LHCN-M2 (cell line): ENCODE measurements around the gene SRP9. TPM values are rescaled to one million over a fixed set of nuclear protein-coding genes. Genes with fewer than 3 reads are reported as not detected.
A peak's percentile ranks its signal among the peaks of the same experiment; 100 is the strongest.
"Not testable (repeated sequence)": the region's sequence is repeated elsewhere in the genome, so short reads cannot be mapped to it uniquely, and the experiment has no call there.

Source experiments
- DNase-seq: peaks from one replicate; pipeline ENCODE4 v3.0.0-alpha.2; 2012; ENCODE audit warnings: low read depth
- total RNA-seq: library from RNA; depleted of rRNA; stranded (reverse); fragments of >200 nt; gene quantifications from 2 replicates; pipeline ENCODE4 v1.2.3, GENCODE V29; 2014

The SRP9 gene
- total RNA-seq, 1 experiment from 2014 or later, result 426 TPM

GRCh38 chr1:225814381-225814780 lies 36.8 kb downstream of the SRP9 start:
- DNase-seq, result no peak

GRCh38 chr1:225815090-225815489 lies 37.5 kb downstream of the SRP9 start:
- DNase-seq, result not testable (repeated sequence)

- no peak for DNase-seq
Observed at GRCh38 chr1:225815526-225816178, 38.0 kb downstream of the SRP9 start.

- peak; percentile 5 for DNase-seq
Observed at GRCh38 chr1:225816643-225817538, 39.3 kb downstream of the SRP9 start.

GRCh38 chr1:225817611-225818061 lies 40.0 kb downstream of the SRP9 start:
- DNase-seq, result peak; percentile 94

GRCh38 chr1:225818229-225818628 lies 40.6 kb downstream of the SRP9 start:
- no peak for DNase-seq

- DNase-seq, result peak; percentile 20
Observed at GRCh38 chr1:225819346-225820192, 41.9 kb downstream of the SRP9 start.

GRCh38 chr1:225820522-225821120 lies 43.0 kb downstream of the SRP9 start:
- DNase-seq, result no peak

GRCh38 chr1:225822655-225823403 lies 45.2 kb downstream of the SRP9 start:
- DNase-seq, result no peak

GRCh38 chr1:225823811-225824261 lies 46.2 kb downstream of the SRP9 start:
- no peak for DNase-seq

GRCh38 chr1:225824533-225824941 lies 46.9 kb downstream of the SRP9 start:
- no peak for DNase-seq

GRCh38 chr1:225825078-225825477 lies 47.5 kb downstream of the SRP9 start:
- no peak for DNase-seq

GRCh38 chr1:225825607-225826007 lies 48.0 kb downstream of the SRP9 start:
- DNase-seq, result no peak

- no peak for DNase-seq
Observed at GRCh38 chr1:225827076-225827475, 49.5 kb downstream of the SRP9 start.

GRCh38 chr1:225828706-225829345 lies 51.2 kb downstream of the SRP9 start:
- no peak for DNase-seq

GRCh38 chr1:225830841-225831240 lies 53.2 kb downstream of the SRP9 start:
- no peak for DNase-seq

GRCh38 chr1:225834417-225835329 lies 57.0 kb downstream of the SRP9 start:
- DNase-seq, result peak; percentile 56

- no peak for DNase-seq
Observed at GRCh38 chr1:225835856-225836255, 58.2 kb downstream of the SRP9 start.

- not testable (repeated sequence) for DNase-seq
Observed at GRCh38 chr1:225836296-225836695, 58.7 kb downstream of the SRP9 start.
